Peyer's patch (tissue), 4 donors: Measurements from ENCODE around the gene COL6A1. TPM values are rescaled to one million over a fixed set of nuclear protein-coding genes. Genes with fewer than 3 reads are reported as not detected.

ENCODE experiments used
- DNase-seq, 3 donors: peaks; one replicate each; pipeline ENCODE4 v3.0.0-alpha.2; 2017 to 2019
- H3K27ac ChIP-seq, 4 donors: fragments of 200-600 bp; sonication (generic); one replicate each; pipeline ENCODE4 v1.5.1; 2016 to 2019
- H3K27me3 ChIP-seq, 2 donors: fragments of 200-600 bp; sonication (generic); one replicate each; pipeline ENCODE4 v1.5.1; 2019
- H3K36me3 ChIP-seq, 3 donors: fragments of 200-600 bp; sonication (generic); one replicate each; pipeline ENCODE4 v1.5.1; 2016 to 2019
- H3K4me1 ChIP-seq, 4 donors: fragments of 200-600 bp; sonication (generic); one replicate each; pipeline ENCODE4 v1.5.1; 2016 to 2019
- H3K4me3 ChIP-seq, 4 donors: fragments of 200-600 bp; sonication (generic); 1 replicate in 3 of 4; 2 replicates in 1 of 4; pipeline ENCODE4 v1.5.1; 2016 to 2019; ENCODE audit warnings: mild to moderate bottlenecking in 1 of 4
- H3K9me3 ChIP-seq, 4 donors: fragments of 200-600 bp; sonication (generic); one replicate each; pipeline ENCODE4 v1.5.1; 2016 to 2019; ENCODE audit warnings: mild to moderate bottlenecking in 1 of 4
- CTCF ChIP-seq, 6 experiments: fragments of 450-650 bp in 4 of 6; fragments of 200-600 bp in 2 of 6; sonication (generic) in 1 of 6; IDR thresholded peaks; one replicate each; pipeline ENCODE4 v1.5.1; 2017 to 2019; ENCODE audit warnings: antibody characterized with exemption in 6 of 6, mild to moderate bottlenecking in 3 of 6, moderate library complexity in 1 of 6
- POLR2A ChIP-seq, 2 donors: fragments of 450-650 bp; IDR thresholded peaks; one replicate each; pipeline ENCODE4 v1.5.1; 2017; ENCODE audit warnings: antibody characterized with exemption in 2 of 2, mild to moderate bottlenecking in 2 of 2, moderate library complexity in 2 of 2
- total RNA-seq, 4 donors: library from RNA; depleted of rRNA; stranded (reverse); fragments of >200 nt; gene quantifications; one replicate each; pipeline ENCODE4 v1.1.0, GENCODE V29; 2016

The COL6A1 gene
- total RNA-seq, 4 donors from 2014 or later: 37.7 to 458 (median 161) TPM

- TF ChIP-seq CTCF (IDR thresholded peaks at IDR 0.05): no peak
- TF ChIP-seq POLR2A (IDR thresholded peaks at IDR 0.05): no peak
- no peaks in the 10 kb centered on the region for H3K9me3 ChIP-seq
- peak in 1 of 3 donors; percentile 44 for DNase-seq
- no peaks in the 10 kb centered on the region for H3K36me3 ChIP-seq
- peaks cover 0 to 9% (median 0%) of the 10 kb centered on the region in 4 donors for H3K4me1 ChIP-seq
- H3K4me3 ChIP-seq: no peak overlapping the region
- H3K27me3 ChIP-seq: no peaks in the 10 kb centered on the region
- peak overlapping the region; percentile 66 to 86 (median 75) for H3K27ac ChIP-seq
Observed at GRCh38 chr21:46049890-46050667, 68.5 kb downstream of the COL6A1 start.

- DNase-seq: peak in 1 of 3 donors; percentile 42
- Histone ChIP-seq H3K9me3 (no peaks in the 10 kb centered on the region), H3K36me3 (no peaks in the 10 kb centered on the region), H3K4me3 (no peak overlapping the region), H3K27me3 (no peaks in the 10 kb centered on the region), H3K27ac (peak overlapping the region; percentile 66 to 86 (median 75)), H3K4me1 (peaks cover 0 to 11% (median 0%) of the 10 kb centered on the region in 4 donors)
- no peak for TF ChIP-seq POLR2A (IDR thresholded peaks at IDR 0.05)
- no peak for TF ChIP-seq CTCF (IDR thresholded peaks at IDR 0.05)
Observed at GRCh38 chr21:46050668-46051378, 69.3 kb downstream of the COL6A1 start.

- no peak for DNase-seq
- Histone ChIP-seq H3K27ac (peak overlapping the region in 1 of 4 donors; percentile 66), H3K4me1 (peaks cover 0 to 14% (median 0%) of the 10 kb centered on the region in 4 donors), H3K4me3 (no peak overlapping the region), H3K36me3 (no peaks in the 10 kb centered on the region), H3K27me3 (no peaks in the 10 kb centered on the region), H3K9me3 (no peaks in the 10 kb centered on the region)
- TF ChIP-seq POLR2A (IDR thresholded peaks at IDR 0.05): no peak
Observed at GRCh38 chr21:46051379-46051770, 69.8 kb downstream of the COL6A1 start.

GRCh38 chr21:46051821-46052675 is 70.5 kb downstream of the COL6A1 start:
- TF ChIP-seq CTCF (IDR thresholded peaks at IDR 0.05) (no peak), POLR2A (IDR thresholded peaks at IDR 0.05) (no peak)
- Histone ChIP-seq H3K36me3 (no peaks in the 10 kb centered on the region), H3K4me1 (peaks cover 0 to 18% (median 0%) of the 10 kb centered on the region in 4 donors), H3K4me3 (no peak overlapping the region), H3K9me3 (no peaks in the 10 kb centered on the region), H3K27me3 (no peaks in the 10 kb centered on the region), H3K27ac (no peak overlapping the region)
- DNase-seq: peak in 1 of 3 donors; percentile 36

GRCh38 chr21:46052703-46053651 is 71.4 kb downstream of the COL6A1 start:
- no peak for TF ChIP-seq POLR2A (IDR thresholded peaks at IDR 0.05)
- TF ChIP-seq CTCF (IDR thresholded peaks at IDR 0.05): no peak
- no peaks in the 10 kb centered on the region for H3K36me3 ChIP-seq
- no peak overlapping the region for H3K4me3 ChIP-seq
- no peaks in the 10 kb centered on the region for H3K9me3 ChIP-seq
- no peaks in the 10 kb centered on the region for H3K27me3 ChIP-seq
- peaks cover 0 to 23% (median 0%) of the 10 kb centered on the region in 4 donors for H3K4me1 ChIP-seq
- peak in 1 of 3 donors; percentile 27 for DNase-seq
- H3K27ac ChIP-seq: no peak overlapping the region
